Gastroesophageal sphincter (tissue), 3 donors: ENCODE results near the gene AFAP1.

Source experiments
- CTCF ChIP-seq, 4 experiments: fragments of 200-600 bp in 2 of 4; fragments of 450-650 bp in 2 of 4; sonication (generic) in 1 of 4; IDR thresholded peaks; one replicate each; pipeline ENCODE4 v1.5.1; 2017 to 2019; ENCODE audit warnings: antibody characterized with exemption in 4 of 4, mild to moderate bottlenecking in 2 of 4, moderate library complexity in 2 of 4
- POLR2AphosphoS5 ChIP-seq: sonication (generic); formaldehyde crosslinking; IDR thresholded peaks from one replicate; pipeline ENCODE4 v1.6.1; 2017; ENCODE audit warnings: antibody characterized with exemption

- TF ChIP-seq CTCF (IDR thresholded peaks at IDR 0.05) = no peak
- TF ChIP-seq POLR2AphosphoS5 = no peak
These were observed 70.7 kb downstream of the AFAP1 start for GRCh38 chr4:7868892-7869471.
